H7 (cell line): Measurements from ENCODE around the gene NEK2. TPM values are rescaled to one million over a fixed set of nuclear protein-coding genes. Genes with fewer than 3 reads are reported as not detected.
"Not testable (repeated sequence)": the region's sequence is repeated elsewhere in the genome, so short reads cannot be mapped to it uniquely, and the experiment has no call there.

Source experiments
- DNase-seq: peaks from one replicate; pipeline ENCODE4 v3.0.0; 2012
- H3K27me3 ChIP-seq: 2 replicates; pipeline ENCODE4 v1.6.0; 2011; ENCODE audit warnings: mild to moderate bottlenecking, low read length; ENCODE audit not compliant: control insufficient read depth, insufficient read depth
- H3K36me3 ChIP-seq: replicated peaks from 2 replicates; pipeline ENCODE4 v1.5.1; 2011; ENCODE audit warnings: low read length; ENCODE audit not compliant: control insufficient read depth, insufficient read depth
- H3K4me3 ChIP-seq: 2 replicates; pipeline ENCODE4 v1.5.1; 2011; ENCODE audit warnings: low read depth, mild to moderate bottlenecking, control low read depth, low read length, moderate library complexity; ENCODE audit not compliant: insufficient read depth
- total RNA-seq: library from RNA; depleted of rRNA; stranded (reverse); fragments of >200 nt; shearing (Covaris generic); gene quantifications from 2 replicates; pipeline ENCODE4 v1.2.3, GENCODE V29; 2014

NEK2 gene
- total RNA-seq, 1 experiment from 2014 or later: 58.3 TPM

DNA sequence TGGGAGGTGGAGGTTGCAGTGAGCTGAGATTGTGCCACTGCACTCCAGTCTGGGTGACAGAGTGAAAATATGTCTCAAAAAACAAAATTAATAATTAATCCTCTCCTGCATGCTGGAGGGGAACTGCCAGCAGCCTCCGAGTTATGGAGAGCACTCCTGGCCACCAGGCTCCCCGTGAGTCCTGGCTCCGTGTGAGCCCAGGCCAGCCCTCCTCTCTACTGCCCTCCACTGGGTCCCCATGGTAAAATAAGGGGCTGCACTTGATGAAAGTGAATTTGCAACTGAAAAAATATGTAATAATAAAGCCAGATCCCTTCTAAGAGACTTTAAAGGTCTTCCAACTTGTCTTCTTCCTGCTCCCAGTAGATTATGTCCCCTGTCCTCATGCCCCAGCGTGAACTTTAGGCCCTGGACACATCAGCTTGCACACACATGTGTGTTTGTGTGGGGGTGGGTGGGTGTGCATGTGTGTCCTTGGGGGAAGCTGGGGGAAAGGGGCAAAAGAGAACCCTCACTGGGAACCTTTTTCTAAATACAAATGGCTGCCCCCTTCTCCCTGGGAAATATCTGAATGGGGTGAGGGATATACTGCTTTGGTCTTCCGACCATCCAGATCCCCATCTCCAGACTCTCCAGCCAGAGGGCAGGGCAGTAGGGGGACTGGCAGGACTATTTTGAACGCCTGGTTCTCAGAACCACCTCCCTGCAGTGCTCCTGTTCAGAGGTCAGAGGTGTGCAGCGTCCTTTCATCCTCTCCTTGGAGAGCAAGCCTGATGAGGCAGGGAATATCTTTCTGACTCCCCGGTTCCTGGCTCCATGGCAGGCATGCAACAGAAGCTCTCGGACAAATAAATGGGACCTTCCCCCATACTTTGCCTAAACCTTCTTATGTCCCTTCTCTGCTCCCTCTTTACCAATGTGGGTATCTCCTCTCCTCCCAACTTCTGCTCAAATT is 26.2 kb downstream of the NEK2 start:
- H3K4me3 ChIP-seq: no peak overlapping the region
- no peaks in the 10 kb centered on the region; the same call in 1 of the 2 replicates for H3K27me3 ChIP-seq
- no peaks in the 10 kb centered on the region for H3K36me3 ChIP-seq
- DNase-seq: no peak

DNA sequence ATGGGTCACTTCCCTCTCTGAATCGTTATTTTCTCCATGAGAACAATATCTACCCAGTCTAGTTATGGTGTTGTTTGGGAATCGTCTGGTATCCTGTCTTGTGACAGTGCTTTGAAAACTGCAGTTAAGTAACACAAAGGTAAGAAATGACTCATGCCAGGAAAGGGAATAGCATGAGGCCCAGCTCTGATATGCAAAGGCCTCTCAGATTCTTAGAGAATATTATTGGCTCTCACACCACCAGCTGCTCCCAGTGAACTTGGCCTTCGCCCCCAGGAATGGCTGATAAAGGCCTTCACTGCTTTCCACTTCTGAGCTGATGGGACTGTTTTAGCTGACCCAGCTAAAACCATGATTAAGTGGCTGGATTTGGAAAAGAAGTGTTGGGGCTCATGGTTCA is 27.1 kb downstream of the NEK2 start:
- no peak overlapping the region for H3K4me3 ChIP-seq
- no peak for DNase-seq
- no peaks in the 10 kb centered on the region for H3K36me3 ChIP-seq
- H3K27me3 ChIP-seq: no peaks in the 10 kb centered on the region

- Histone ChIP-seq H3K4me3 (no peak overlapping the region), H3K27me3 (no peaks in the 10 kb centered on the region), H3K36me3 (no peaks in the 10 kb centered on the region)
- no peak for DNase-seq
Measured at GRCh38 chr1:211647711-211648121, 27.7 kb downstream of the NEK2 start.

GRCh38 chr1:211646566-211646965 is 28.9 kb downstream of the NEK2 start:
- DNase-seq: no peak
- H3K4me3 ChIP-seq: no peak overlapping the region
- H3K27me3 ChIP-seq: no peaks in the 10 kb centered on the region
- H3K36me3 ChIP-seq: no peaks in the 10 kb centered on the region

- not testable (repeated sequence) for DNase-seq, H3K27me3 ChIP-seq
Measured at GRCh38 chr1:211645601-211646000, 29.8 kb downstream of the NEK2 start.

DNA sequence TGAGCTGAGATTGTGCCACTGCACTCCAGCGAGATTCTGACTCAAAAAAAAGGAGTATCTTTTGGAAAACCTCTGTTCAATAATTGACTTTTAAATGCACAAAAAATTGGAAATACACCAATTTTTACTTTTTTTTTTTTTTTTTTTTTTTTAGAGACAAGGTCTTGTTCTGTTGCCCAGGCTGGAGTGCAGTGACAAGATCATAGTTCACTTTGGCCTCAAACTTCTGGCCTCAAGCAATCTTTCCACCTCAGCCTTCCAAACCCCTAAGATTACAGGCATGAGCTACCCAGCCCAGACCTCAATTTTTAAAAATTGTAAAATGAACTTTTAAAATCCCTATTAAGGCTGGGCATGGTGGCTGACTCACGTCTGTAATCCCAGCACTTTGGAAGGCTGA is 30.8 kb downstream of the NEK2 start:
- no peaks in the 10 kb centered on the region for H3K27me3 ChIP-seq
- H3K36me3 ChIP-seq: no peaks in the 10 kb centered on the region
- H3K4me3 ChIP-seq: no peak overlapping the region
- DNase-seq: no peak

More at GRCh38 chr1:211645601-211646000, 29.8 kb downstream of the NEK2 start:
- not testable (repeated sequence) for H3K4me3 ChIP-seq, H3K36me3 ChIP-seq

DNA sequence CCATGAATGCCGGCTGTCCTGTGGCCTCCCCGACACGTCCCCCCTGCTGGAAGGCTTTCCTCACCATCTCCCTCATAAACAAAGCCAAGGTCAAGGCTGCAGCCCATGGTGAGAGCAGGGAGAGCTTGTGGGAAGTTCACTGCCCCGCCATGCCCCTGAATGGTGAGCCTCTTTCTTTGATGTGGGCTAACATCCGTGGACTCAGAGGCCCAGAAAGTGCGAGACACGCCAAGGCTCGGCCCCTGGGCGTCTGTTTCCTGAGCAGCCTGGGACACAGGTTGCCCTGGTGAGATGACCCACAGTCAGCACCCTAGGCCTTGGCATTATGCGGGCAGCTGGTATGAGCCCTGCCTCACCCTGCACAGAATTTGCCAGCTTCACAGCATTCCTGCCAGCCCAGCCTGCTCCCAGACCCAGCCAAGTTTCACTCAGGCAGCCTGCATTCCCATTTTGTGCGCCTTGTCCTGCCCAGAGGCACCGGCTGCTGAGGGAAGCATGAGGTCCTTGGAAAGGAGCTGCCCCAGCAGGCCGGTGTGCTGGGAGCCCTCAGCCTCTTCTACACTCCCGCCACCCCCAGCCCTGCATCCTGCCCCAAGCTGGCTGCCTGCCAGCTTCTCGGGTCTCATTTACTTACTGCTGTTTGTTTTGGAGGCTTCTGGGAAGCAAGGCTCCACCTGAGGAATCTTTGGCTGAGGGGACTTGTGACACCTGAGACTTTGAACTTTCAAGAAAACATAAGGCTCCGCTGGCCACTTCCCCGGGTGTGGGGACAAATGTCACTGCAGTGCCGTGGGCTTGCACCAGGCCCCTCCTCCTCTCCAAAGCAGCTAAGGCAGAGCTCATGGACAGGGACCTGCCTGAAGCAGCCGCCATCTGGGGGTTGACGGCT is 31.9 kb downstream of the NEK2 start:
- no peak overlapping the region for H3K4me3 ChIP-seq
- no peaks in the 10 kb centered on the region for H3K27me3 ChIP-seq
- DNase-seq: no peak
- H3K36me3 ChIP-seq: no peaks in the 10 kb centered on the region

DNA sequence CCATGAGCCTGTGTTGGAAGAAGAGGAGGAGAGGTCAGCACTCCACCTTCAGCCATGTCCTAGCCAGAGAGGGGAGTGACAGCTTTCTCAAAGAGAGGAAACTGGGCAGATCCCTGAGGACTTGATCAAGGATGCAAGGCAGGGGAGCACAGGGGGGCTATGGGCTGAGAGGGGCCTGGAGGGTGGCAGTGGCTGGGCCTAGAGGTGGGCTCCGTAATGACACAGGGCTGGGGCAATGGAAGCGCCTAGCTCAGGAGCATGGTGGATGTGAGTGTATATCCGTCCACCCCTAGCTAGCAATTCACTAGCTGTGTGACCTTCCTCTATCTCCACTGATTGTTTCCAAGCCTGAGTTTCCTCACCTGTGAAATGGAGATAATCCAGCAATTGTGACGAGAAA is 32.6 kb downstream of the NEK2 start:
- Histone ChIP-seq H3K27me3 (no peaks in the 10 kb centered on the region), H3K4me3 (no peak overlapping the region), H3K36me3 (no peaks in the 10 kb centered on the region)
- DNase-seq: no peak

DNA sequence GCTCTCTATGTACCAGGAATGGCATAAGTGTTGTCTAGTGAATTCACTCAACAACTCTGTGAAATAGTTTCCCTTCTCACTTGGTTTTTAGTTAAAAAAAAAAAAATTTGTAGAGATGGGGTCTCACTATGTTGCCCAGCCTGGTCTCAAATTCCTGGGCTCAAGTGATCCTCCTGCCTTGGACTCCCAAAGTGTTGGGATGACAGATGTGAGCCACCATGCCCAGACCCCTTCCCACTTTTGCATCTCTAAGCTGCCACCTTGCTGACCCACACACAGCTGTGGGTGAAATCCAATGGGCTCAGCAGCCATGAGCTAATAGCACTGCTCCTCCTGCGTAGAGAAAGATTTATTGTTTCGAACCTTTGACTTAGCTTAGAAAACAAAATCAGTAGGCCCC is 33.5 kb downstream of the NEK2 start:
- H3K36me3 ChIP-seq: no peaks in the 10 kb centered on the region
- H3K27me3 ChIP-seq: no peaks in the 10 kb centered on the region
- no peak for DNase-seq
- no peak overlapping the region for H3K4me3 ChIP-seq

DNA sequence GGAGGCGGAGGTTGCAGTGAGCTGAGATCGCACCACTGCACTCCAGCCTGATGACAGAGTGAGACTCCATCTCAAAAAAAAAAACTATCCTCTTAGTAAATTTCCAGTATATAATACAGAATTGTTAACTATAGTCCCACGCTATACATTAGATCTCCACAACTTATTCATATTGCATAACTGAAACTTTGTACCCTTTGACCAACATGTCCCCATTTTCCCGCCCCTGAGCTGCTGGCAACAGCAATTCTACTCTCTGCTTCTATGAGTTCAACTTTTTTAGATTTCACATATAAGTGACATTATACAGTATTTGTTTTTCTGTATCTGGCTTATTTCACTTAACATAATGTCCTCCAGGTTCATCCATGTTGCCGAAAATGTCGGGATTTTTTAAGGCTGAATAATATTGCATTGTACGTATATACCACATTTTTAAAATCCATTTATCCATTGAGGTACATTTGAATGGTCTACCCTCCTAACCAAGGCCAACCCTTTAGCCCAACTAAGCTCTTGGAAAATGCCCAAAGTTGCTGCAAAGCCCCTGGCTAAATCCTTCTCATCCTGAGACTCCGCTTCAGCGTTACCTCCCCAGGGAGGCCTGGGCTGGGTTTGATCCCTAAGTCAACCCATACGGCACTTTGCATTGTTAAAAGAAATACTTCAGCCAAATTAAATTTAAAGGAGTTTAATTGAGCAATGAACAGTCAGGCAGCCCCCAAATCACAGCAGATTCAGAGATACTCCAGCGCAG is 34.2 kb downstream of the NEK2 start:
- no peak overlapping the region for H3K4me3 ChIP-seq
- no peaks in the 10 kb centered on the region for H3K27me3 ChIP-seq
- H3K36me3 ChIP-seq: no peaks in the 10 kb centered on the region
- DNase-seq: no peak

GRCh38 chr1:211640301-211640630 is 35.2 kb downstream of the NEK2 start:
- no peak for DNase-seq
- Histone ChIP-seq H3K27me3 (no peaks in the 10 kb centered on the region), H3K4me3 (no peak overlapping the region), H3K36me3 (no peaks in the 10 kb centered on the region)

DNA sequence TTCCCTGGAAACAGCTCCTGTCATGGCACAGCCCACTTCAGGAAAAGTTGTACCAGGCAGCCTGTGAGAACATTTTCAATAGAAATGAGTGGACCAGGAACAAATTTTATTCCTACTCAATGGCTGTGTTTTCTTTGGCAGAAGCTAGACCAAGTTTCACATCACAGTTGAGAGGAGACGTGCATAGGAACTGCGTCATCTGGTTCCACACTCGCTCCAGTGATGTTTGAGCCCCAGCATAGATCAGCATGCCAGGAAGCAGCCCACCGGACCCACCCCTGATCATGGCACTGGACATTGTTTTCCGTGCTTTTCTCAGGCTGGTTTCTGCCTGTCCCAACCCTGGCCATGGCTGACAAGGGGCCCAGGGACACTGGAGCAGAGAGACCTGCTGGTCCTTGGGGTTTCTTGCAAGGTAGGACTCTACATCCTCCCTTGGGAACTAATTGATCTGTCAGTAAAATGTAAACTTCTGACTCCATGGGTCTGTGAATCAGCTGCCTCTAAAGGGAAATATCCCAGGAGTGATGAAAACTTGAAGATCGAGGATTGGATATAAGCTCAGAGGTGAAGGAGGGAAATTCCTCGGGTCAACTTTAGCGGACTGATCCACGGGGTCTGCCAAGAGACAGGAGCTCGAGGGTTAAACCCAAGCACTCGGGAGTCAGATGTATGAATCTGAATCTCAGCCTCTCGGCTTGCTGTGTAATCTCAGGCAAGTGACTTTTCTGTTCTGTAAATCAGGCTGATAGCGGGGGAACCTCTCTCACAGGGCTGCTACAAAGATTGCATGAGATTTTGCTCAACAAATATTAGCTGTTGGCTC is 35.7 kb downstream of the NEK2 start:
- no peak for DNase-seq
- no peaks in the 10 kb centered on the region for H3K36me3 ChIP-seq
- H3K4me3 ChIP-seq: no peak overlapping the region
- no peaks in the 10 kb centered on the region for H3K27me3 ChIP-seq

GRCh38 chr1:211638689-211639101 is 36.7 kb downstream of the NEK2 start:
- Histone ChIP-seq H3K36me3 (no peaks in the 10 kb centered on the region), H3K27me3 (no peaks in the 10 kb centered on the region), H3K4me3 (no peak overlapping the region)
- no peak for DNase-seq

- no peaks in the 10 kb centered on the region for H3K36me3 ChIP-seq
- no peak for DNase-seq
- no peaks in the 10 kb centered on the region for H3K27me3 ChIP-seq
- no peak overlapping the region for H3K4me3 ChIP-seq
Measured at GRCh38 chr1:211638246-211638645, 37.2 kb downstream of the NEK2 start.
